HepG2 (cell line): ENCODE data around the gene PAMR1. TPM values are rescaled to one million over a fixed set of nuclear protein-coding genes. Genes with fewer than 3 reads are reported as not detected.

ENCODE experiments used
- ATAC-seq: fragments of 200-7000 bp; cut with Tn5 transposase; 3 replicates; pipeline ENCODE4 v1.9.1; 2020; ENCODE audit warnings: mild to moderate bottlenecking, moderate library complexity
- BruUV-seq: library from RNA; stranded (reverse); fragments of 400-500 nt; replicated peaks from 2 replicates; lab custom pipeline; 2021; lab: Mats Ljungman, UMichigan
- CTCF ChIA-PET: fragments of 300-600 bp; formaldehyde crosslinking; extraction: SDS; loops from one replicate; lab custom pipeline; 2021; ENCODE audit warnings: low total read pairs, inconsistent platforms, low intra/inter-chr PET ratio; lab: Yijun Ruan, JAX
- POLR2A ChIA-PET: fragments of 350-600 bp; sonication (Branson Sonifier 250); formaldehyde crosslinking; loops from one replicate; lab custom pipeline; 2020; ENCODE audit warnings: antibody characterized with exemption, inconsistent platforms; lab: Yijun Ruan, JAX
- DNase-seq: peaks from one replicate; pipeline ENCODE4 v3.0.0-alpha.2; 2015; ENCODE audit warnings: low spot score
- FAIRE-seq: peaks from 3 replicates; lab custom pipeline; 2011; peaks lifted over from hg19 to GRCh38; lab: Jason Lieb, UNC
- H2AFZ ChIP-seq: one replicate; pipeline ENCODE4 v1.6.1; 2011; ENCODE audit warnings: low read length, inconsistent platforms
- H3K27ac ChIP-seq: fragments of 300-600 bp; 3 replicates; pipeline ENCODE4 v1.8.0; 2011; ENCODE audit warnings: mixed run types, mild to moderate bottlenecking, mixed read lengths, low read length, inconsistent platforms; ENCODE audit not compliant: insufficient read depth; ENCODE audit errors: extremely low read length
- H3K27me3 ChIP-seq, 2 experiments: fragments of 200-600 bp in 1 of 2; 2 replicates in 1 of 2; 3 replicates in 1 of 2; pipeline versions ENCODE4 v1.6.0 to v1.8.0; 2011; ENCODE audit warnings: low read length in 2 of 2, mild to moderate bottlenecking in 2 of 2, moderate library complexity in 2 of 2, inconsistent platforms in 1 of 2; ENCODE audit not compliant: insufficient read depth in 2 of 2, control insufficient read depth in 1 of 2
- H3K36me3 ChIP-seq, 2 experiments: fragments of 200-600 bp in 1 of 2; replicated peaks in 1 of 2; 2 replicates in 1 of 2; 3 replicates in 1 of 2; pipeline versions ENCODE4 v1.5.1 to v1.8.0; 2011; ENCODE audit warnings: low read length in 2 of 2, inconsistent platforms in 1 of 2; ENCODE audit not compliant: insufficient read depth in 2 of 2, control insufficient read depth in 1 of 2
- H3K4me1 ChIP-seq: 2 replicates; pipeline ENCODE4 v1.5.1; 2012; ENCODE audit warnings: low read length, inconsistent platforms; ENCODE audit not compliant: insufficient read depth
- H3K4me2 ChIP-seq: 2 replicates; pipeline ENCODE4 v1.6.0; 2011; ENCODE audit warnings: low read depth, low read length, inconsistent platforms
- H3K4me3 ChIP-seq, 3 experiments: fragments of 200-600 bp in 1 of 3; sonication (generic), shearing (Covaris generic) in 1 of 3; replicated peaks in 1 of 3; 2 replicates each; pipeline ENCODE4 v1.5.1; 2011 to 2016; ENCODE audit warnings: low read length in 3 of 3, inconsistent platforms in 2 of 3, low read depth in 2 of 3, mild to moderate bottlenecking in 2 of 3, control low read depth in 1 of 3, mixed read lengths in 1 of 3; ENCODE audit not compliant: insufficient read depth in 1 of 3
- H3K79me2 ChIP-seq: one replicate; pipeline ENCODE4 v1.6.1; 2011; ENCODE audit warnings: low read length, inconsistent platforms; ENCODE audit not compliant: insufficient read depth
- H3K9ac ChIP-seq: 2 replicates; pipeline ENCODE4 v1.6.0; 2011; ENCODE audit warnings: mild to moderate bottlenecking, low read depth, low read length, inconsistent platforms; ENCODE audit not compliant: insufficient read depth
- H3K9me3 ChIP-seq: 2 replicates; pipeline ENCODE4 v1.5.1; 2012; ENCODE audit warnings: mild to moderate bottlenecking, low read length
- H4K20me1 ChIP-seq: 2 replicates; pipeline ENCODE4 v1.6.0; 2011; ENCODE audit warnings: inconsistent platforms, mild to moderate bottlenecking, low read length, moderate library complexity; ENCODE audit not compliant: insufficient read depth
- FOXM1 ChIP-seq: sonication (generic); formaldehyde crosslinking; IDR thresholded peaks from 2 replicates; pipeline ENCODE4 v1.5.0; 2020; ENCODE audit warnings: missing genetic modification reagents
- GTF2F1 ChIP-seq: fragments of 150-350 bp; IDR thresholded peaks from 2 replicates; pipeline ENCODE4 v1.6.1; 2014; ENCODE audit warnings: low read length
- MIER2 ChIP-seq: IDR thresholded peaks from 2 replicates; pipeline ENCODE4 v1.6.1; 2016; ENCODE audit warnings: missing biosample characterization, missing genetic modification reagents
- SOX13 ChIP-seq, 3 experiments: fragments of 450-650 bp in 1 of 3; sonication (generic) in 1 of 3; formaldehyde crosslinking in 1 of 3; IDR thresholded peaks in 2 of 3; conservative IDR thresholded peaks in 1 of 3; 2 replicates each; pipeline versions ENCODE4 v1.5.0 to v1.6.1; 2016 to 2020; ENCODE audit warnings: antibody characterized with exemption in 1 of 3, mild to moderate bottlenecking in 1 of 3, missing compliant biosample characterization in 1 of 3, missing genetic modification reagents in 1 of 3, moderate library complexity in 1 of 3
- SP140L ChIP-seq: sonication (generic); formaldehyde crosslinking; IDR thresholded peaks from 2 replicates; pipeline ENCODE4 v1.4.0; 2020; ENCODE audit warnings: missing genetic modification reagents, borderline replicate concordance
- SP5 ChIP-seq: IDR thresholded peaks from 2 replicates; pipeline ENCODE4 v1.6.1; 2016; ENCODE audit warnings: low read depth, borderline replicate concordance
- ZNF329 ChIP-seq: sonication (generic); formaldehyde crosslinking; IDR thresholded peaks from 2 replicates; pipeline ENCODE4 v1.9.0; 2021; ENCODE audit warnings: low read depth, mild to moderate bottlenecking, missing genetic modification reagents
- ZNF766 ChIP-seq: sonication (generic); formaldehyde crosslinking; IDR thresholded peaks from 2 replicates; pipeline ENCODE4 v1.5.0; 2020; ENCODE audit warnings: missing genetic modification reagents, borderline replicate concordance
- WGBS: methylation state at CpG from one replicate; pipeline ENCODE4 v1.1.6; 2017; ENCODE audit warnings: low lambda C conversion rate; 5-methylcytosine and 5-hydroxymethylcytosine counted together
- in situ Hi-C: cut with HindIII; loops from 2 replicates; pipeline ENCODE4 v1.10.0; 2017; ENCODE audit warnings: low pct_unique_long_range_greater_than_20kb; ENCODE audit not compliant: extremely low pct_ligation_motif_present
- intact Hi-C: fragments of 100-400 bp; cut with micrococcal nuclease; formaldehyde crosslinking; loops from one replicate; pipeline ENCODE4 v1.10.0; 2022; ENCODE audit not compliant: unreplicated experiment
- polyA plus RNA-seq, 8 experiments: library from polyadenylated mRNA; depleted of rRNA in 3 of 8; stranded (reverse) in 7 of 8; unstranded in 1 of 8; fragments of >200 nt; fragmentation: Illumina TruSeq in 4 of 8; extraction: Trizol in 4 of 8; gene quantifications; 2 replicates each; pipeline versions ENCODE4 v1.2.1 to v1.2.3, GENCODE V29; 2011 to 2016; ENCODE audit warnings: low read depth in 4 of 8, missing spikeins in 1 of 8, mixed read lengths in 1 of 8; ENCODE audit not compliant: insufficient read depth in 1 of 8
- total RNA-seq, 5 experiments: library from RNA; depleted of rRNA; stranded (reverse); fragments of >200 nt; fragmentation: Illumina TruSeq; extraction: Trizol; gene quantifications; 2 replicates each; pipeline ENCODE4 v1.2.3, GENCODE V29; 2016; ENCODE audit warnings: low read depth in 1 of 5
- TF ChIP-seq, protein P1 (sequence below): sonication (generic); formaldehyde crosslinking; conservative IDR thresholded peaks from 2 replicates; pipeline ENCODE4 v1.8.0; 2022; ENCODE audit warnings: low read depth, missing genetic modification reagents
- TF ChIP-seq, protein P2 (sequence below), 2 experiments: sonication (generic) in 1 of 2; formaldehyde crosslinking in 1 of 2; IDR thresholded peaks; 2 replicates each; pipeline versions ENCODE4 v1.4.0 to v1.6.1; 2018 to 2020; ENCODE audit warnings: missing genetic modification reagents in 2 of 2, borderline replicate concordance in 1 of 2, low read depth in 1 of 2, mild to moderate bottlenecking in 1 of 2, missing biosample characterization in 1 of 2
- TF ChIP-seq, protein P3 (sequence below): sonication (generic); formaldehyde crosslinking; IDR thresholded peaks from 2 replicates; pipeline ENCODE4 v1.8.0; 2022; ENCODE audit warnings: missing genetic modification reagents, mild to moderate bottlenecking, borderline replicate concordance
- TF ChIP-seq, protein P4 (sequence below): sonication (generic); formaldehyde crosslinking; IDR thresholded peaks from 2 replicates; pipeline ENCODE4 v1.5.0; 2020; ENCODE audit warnings: missing genetic modification reagents

Gene PAMR1
- total and polyA plus RNA-seq, 2 of the 13 experiments (the other 11 are each of a cell fraction or from before 2014, with no cell fraction given), result not detected

- Histone ChIP-seq H3K79me2 (no peaks in the 10 kb centered on the region), H4K20me1 (no peaks in the 10 kb centered on the region), H3K27me3 (peaks cover 0 to 10% of the 10 kb centered on the region in 2 experiments; a peak in 3 of 5 replicates), H3K27ac (no peak overlapping the region), H3K9me3 (no peaks in the 10 kb centered on the region), H3K4me2 (no peak overlapping the region), H3K4me1 (no peaks in the 10 kb centered on the region), H3K36me3 (no peaks in the 10 kb centered on the region), H2AFZ (no peak overlapping the region), H3K4me3 (no peak overlapping the region), H3K9ac (no peak overlapping the region)
- TF ChIP-seq SP5 (CRISPR knock-in tag) (no peak), SP140L (CRISPR knock-in tag) (no peak), SOX13 (IDR thresholded peaks at IDR 0.05) (no peak), SOX13 (CRISPR knock-in tag; conservative IDR thresholded peaks at IDR 0.05 in 1 of 2, IDR thresholded peaks at IDR 0.05 in 1 of 2) (no peak), ZNF329 (no peak), ZNF766 (no peak), MIER2 (CRISPR knock-in tag) (no peak), GTF2F1 (no peak), FOXM1 (CRISPR knock-in tag) (no peak)
- TF ChIP-seq, protein P1, sequence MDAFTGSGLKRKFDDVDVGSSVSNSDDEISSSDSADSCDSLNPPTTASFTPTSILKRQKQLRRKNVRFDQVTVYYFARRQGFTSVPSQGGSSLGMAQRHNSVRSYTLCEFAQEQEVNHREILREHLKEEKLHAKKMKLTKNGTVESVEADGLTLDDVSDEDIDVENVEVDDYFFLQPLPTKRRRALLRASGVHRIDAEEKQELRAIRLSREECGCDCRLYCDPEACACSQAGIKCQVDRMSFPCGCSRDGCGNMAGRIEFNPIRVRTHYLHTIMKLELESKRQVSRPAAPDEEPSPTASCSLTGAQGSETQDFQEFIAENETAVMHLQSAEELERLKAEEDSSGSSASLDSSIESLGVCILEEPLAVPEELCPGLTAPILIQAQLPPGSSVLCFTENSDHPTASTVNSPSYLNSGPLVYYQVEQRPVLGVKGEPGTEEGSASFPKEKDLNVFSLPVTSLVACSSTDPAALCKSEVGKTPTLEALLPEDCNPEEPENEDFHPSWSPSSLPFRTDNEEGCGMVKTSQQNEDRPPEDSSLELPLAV (CRISPR knock-in tag), result no peak
- TF ChIP-seq, protein P2, sequence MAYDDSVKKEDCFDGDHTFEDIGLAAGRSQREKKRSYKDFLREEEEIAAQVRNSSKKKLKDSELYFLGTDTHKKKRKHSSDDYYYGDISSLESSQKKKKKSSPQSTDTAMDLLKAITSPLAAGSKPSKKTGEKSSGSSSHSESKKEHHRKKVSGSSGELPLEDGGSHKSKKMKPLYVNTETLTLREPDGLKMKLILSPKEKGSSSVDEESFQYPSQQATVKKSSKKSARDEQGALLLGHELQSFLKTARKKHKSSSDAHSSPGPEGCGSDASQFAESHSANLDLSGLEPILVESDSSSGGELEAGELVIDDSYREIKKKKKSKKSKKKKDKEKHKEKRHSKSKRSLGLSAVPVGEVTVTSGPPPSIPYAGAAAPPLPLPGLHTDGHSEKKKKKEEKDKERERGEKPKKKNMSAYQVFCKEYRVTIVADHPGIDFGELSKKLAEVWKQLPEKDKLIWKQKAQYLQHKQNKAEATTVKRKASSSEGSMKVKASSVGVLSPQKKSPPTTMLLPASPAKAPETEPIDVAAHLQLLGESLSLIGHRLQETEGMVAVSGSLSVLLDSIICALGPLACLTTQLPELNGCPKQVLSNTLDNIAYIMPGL (CRISPR knock-in tag; IDR thresholded peaks at IDR 0.05; ENCODE audit: borderline replicate concordance in 1 of 2, low read depth in 1 of 2), result no peak
- TF ChIP-seq, protein P3, sequence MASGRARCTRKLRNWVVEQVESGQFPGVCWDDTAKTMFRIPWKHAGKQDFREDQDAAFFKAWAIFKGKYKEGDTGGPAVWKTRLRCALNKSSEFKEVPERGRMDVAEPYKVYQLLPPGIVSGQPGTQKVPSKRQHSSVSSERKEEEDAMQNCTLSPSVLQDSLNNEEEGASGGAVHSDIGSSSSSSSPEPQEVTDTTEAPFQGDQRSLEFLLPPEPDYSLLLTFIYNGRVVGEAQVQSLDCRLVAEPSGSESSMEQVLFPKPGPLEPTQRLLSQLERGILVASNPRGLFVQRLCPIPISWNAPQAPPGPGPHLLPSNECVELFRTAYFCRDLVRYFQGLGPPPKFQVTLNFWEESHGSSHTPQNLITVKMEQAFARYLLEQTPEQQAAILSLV (CRISPR knock-in tag), result no peak
- TF ChIP-seq, protein P4, sequence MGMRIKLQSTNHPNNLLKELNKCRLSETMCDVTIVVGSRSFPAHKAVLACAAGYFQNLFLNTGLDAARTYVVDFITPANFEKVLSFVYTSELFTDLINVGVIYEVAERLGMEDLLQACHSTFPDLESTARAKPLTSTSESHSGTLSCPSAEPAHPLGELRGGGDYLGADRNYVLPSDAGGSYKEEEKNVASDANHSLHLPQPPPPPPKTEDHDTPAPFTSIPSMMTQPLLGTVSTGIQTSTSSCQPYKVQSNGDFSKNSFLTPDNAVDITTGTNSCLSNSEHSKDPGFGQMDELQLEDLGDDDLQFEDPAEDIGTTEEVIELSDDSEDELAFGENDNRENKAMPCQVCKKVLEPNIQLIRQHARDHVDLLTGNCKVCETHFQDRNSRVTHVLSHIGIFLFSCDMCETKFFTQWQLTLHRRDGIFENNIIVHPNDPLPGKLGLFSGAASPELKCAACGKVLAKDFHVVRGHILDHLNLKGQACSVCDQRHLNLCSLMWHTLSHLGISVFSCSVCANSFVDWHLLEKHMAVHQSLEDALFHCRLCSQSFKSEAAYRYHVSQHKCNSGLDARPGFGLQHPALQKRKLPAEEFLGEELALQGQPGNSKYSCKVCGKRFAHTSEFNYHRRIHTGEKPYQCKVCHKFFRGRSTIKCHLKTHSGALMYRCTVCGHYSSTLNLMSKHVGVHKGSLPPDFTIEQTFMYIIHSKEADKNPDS, result no peak
- ATAC-seq, result no peak
- in situ Hi-C loops, result no loop called here
- POLR2A ChIA-PET, result no interaction called here
- 38% methylated on average over 8 of the region's 14 CpGs for WGBS
- CTCF ChIA-PET, result no interaction called here
- no peak for FAIRE-seq
- DNase-seq, result no peak
- intact Hi-C loops, result no loop called here
- BruUV-seq, result no TSS peak
These were observed 93.0 kb downstream of the PAMR1 start for GRCh38 chr11:35432464-35432863.
